Activated T-cell treated with anti-CD3 and anti-CD28 coated beads, Interleukin-2, amount 50 U/mL, for 4 hours (primary cell): ENCODE data around the gene ASB5. TPM values are rescaled to one million over a fixed set of nuclear protein-coding genes. Genes with fewer than 3 reads are reported as not detected.

Experiments used
- ATAC-seq, 2 donors: fragments of 200-7000 bp; cut with Tn5 transposase; one replicate each; pipeline ENCODE4 v1.10.0; 2021
- DNase-seq: peaks from one replicate; pipeline ENCODE4 v3.0.0-alpha.2; 2020
- H3K27me3 Mint-ChIP-seq: one replicate; pipeline ENCODE4 v1.8.0; 2021; ENCODE audit warnings: low read depth, mixed read lengths
- H3K36me3 Mint-ChIP-seq: one replicate; pipeline ENCODE4 v1.8.0; 2022; ENCODE audit warnings: mixed read lengths; ENCODE audit not compliant: insufficient read depth
- H3K4me1 Mint-ChIP-seq: one replicate; pipeline ENCODE4 v1.8.0; 2021; ENCODE audit warnings: low read depth, mixed read lengths
- H3K4me3 Mint-ChIP-seq: one replicate; pipeline ENCODE4 v1.8.0; 2021; ENCODE audit warnings: mild to moderate bottlenecking, moderate library complexity, mixed read lengths
- H3K9me3 Mint-ChIP-seq: one replicate; pipeline ENCODE4 v1.8.0; 2021; ENCODE audit warnings: mixed read lengths
- total RNA-seq, 3 donors: library from RNA; stranded (reverse); gene quantifications; one replicate each; pipeline ENCODE4 v1.2.1, GENCODE V29; 2021

ASB5 gene
- total RNA-seq, 3 donors from 2014 or later = not detected

DNA sequence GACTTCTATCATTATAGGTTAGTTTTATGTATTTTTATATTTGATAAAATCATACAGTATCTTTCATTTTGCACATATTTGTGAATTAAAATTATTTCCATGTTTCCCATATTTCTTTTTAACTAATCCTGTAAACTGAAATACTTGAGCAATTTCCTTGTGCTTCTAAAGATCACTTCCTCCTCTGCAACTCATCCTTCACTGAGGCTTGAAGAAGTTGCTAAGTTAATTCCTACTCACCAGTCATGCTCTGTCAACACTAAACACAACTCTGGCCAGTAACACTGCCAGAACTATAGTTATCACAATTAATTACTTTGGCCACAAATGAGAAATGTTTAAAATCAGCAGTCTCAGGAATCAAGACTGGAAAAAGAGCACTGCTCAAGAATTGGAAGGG is 80.4 kb downstream of the ASB5 start:
- DNase-seq = no peak
- H3K36me3 Mint-ChIP-seq = no peaks in the 10 kb centered on the region
- H3K4me1 Mint-ChIP-seq = peaks cover 12% of the 10 kb centered on the region
- H3K27me3 Mint-ChIP-seq = peaks cover 50% of the 10 kb centered on the region
- no peaks in the 10 kb centered on the region for H3K9me3 Mint-ChIP-seq
- no peak for ATAC-seq
- H3K4me3 Mint-ChIP-seq = no peak overlapping the region

DNA sequence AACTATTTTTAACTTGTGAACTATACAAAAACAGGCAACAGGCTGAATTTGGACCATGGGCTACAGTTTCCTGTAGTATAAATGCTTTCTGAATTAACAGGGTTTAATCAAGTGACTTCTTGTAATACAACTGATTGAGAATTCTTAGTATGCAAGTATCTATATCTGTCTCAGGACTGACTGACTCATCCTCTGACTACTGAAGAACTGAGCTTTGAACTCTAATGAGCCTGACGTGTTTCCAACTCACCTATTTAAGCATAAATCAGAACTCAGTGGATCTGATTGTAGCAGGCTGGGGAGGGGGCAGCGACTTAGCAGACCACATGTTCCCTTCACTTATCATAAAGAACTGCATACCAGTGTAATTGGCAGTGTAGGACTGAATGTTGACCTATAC is 81.4 kb downstream of the ASB5 start:
- Mint-ChIP-seq H3K4me3 (no peak overlapping the region), H3K36me3 (no peaks in the 10 kb centered on the region), H3K9me3 (no peaks in the 10 kb centered on the region), H3K4me1 (peaks cover 6% of the 10 kb centered on the region), H3K27me3 (peaks cover 54% of the 10 kb centered on the region)
- DNase-seq = no peak
- ATAC-seq = peak; percentile 89 to 92

DNA sequence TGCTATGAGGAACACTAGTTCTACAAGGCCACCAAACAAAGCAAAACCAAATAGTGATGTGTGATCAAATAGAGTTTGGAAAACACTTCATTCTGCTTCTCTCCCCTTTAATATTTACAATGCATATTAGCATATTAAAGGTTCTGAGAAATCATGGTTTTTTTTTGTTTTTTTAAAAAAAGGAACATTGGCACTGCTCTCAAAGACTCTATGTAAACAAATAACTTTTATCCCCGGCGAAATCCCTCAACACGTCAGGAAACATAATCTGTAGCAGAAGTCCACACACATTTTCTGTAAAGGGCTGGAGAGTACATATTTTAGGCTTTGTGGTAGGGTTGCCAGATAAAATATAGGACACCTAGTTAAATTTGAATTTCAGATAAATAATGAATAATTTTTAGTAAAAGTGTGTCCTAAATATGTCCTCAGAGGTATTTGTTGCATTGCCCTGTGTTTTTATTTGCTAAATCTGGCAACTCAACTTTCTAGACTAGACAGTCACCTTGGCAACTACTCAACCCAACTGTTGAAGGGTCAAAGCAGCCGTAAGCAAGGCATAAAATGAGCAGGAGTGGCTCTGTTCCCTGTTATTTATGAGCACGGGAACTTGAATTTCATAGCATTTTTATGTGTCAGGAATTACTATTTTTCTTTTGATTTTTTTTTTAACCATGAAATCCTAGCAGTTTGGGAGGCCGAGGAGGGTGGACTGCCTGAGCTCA is 82.2 kb downstream of the ASB5 start:
- Mint-ChIP-seq H3K4me1 (peaks cover 6% of the 10 kb centered on the region), H3K4me3 (no peak overlapping the region), H3K36me3 (no peaks in the 10 kb centered on the region), H3K9me3 (no peaks in the 10 kb centered on the region), H3K27me3 (peaks cover 48% of the 10 kb centered on the region)
- ATAC-seq (no peak), DNase-seq (no peak)

- ATAC-seq (no peak), DNase-seq (no peak)
- Mint-ChIP-seq H3K27me3 (peaks cover 40% of the 10 kb centered on the region), H3K36me3 (no peaks in the 10 kb centered on the region), H3K4me1 (peaks cover 6% of the 10 kb centered on the region), H3K9me3 (no peaks in the 10 kb centered on the region), H3K4me3 (no peak overlapping the region)
Measured at GRCh38 chr4:176186067-176186466, 83.0 kb downstream of the ASB5 start.

DNA sequence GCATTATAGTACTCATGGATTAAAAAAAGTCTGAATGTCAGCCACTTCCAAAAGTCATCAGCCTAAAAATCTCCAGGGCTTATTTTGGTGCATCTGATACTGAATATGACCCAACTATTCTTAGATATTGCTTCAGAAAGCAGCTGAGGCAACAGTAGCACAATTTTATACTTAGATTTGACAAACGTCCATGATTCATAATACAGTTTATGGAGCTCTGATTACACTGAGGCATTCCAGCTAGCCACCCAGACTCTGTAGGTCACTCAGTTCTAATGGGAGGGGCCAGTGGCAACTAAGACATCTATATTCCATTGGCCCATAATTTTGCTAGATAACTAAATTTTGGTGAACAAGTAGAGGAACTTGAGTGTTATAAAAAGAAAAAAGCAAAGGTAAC is 84.0 kb downstream of the ASB5 start:
- ATAC-seq = no peak
- no peak overlapping the region for H3K4me3 Mint-ChIP-seq

More for the DNA sequence above, 84.0 kb downstream of the ASB5 start:
- Mint-ChIP-seq H3K36me3 (no peaks in the 10 kb centered on the region), H3K4me1 (peaks cover 6% of the 10 kb centered on the region), H3K9me3 (no peaks in the 10 kb centered on the region), H3K27me3 (peaks cover 39% of the 10 kb centered on the region)
- DNase-seq = no peak

Other genes with a start within 250 kb of the ASB5 start
- 1 to 10 TPM; 1.7 to 4.3 (median 3.9) TPM for gene WDR17, start 203.4 kb downstream of the ASB5 start, total RNA-seq
- not detected for gene SPATA4, start 73.6 kb downstream of the ASB5 start, total RNA-seq
- 100 to 1,000 TPM; 227 to 236 (median 231) TPM for gene SPCS3, start 50.7 kb upstream of the ASB5 start, total RNA-seq